GM21619 (cell line): ENCODE results near the gene ARHGAP40.
A peak's percentile ranks its signal among the peaks of the same experiment; 100 is the strongest.

Source experiments
- ATAC-seq: cut with Tn5 transposase; IDR thresholded peaks from one replicate; pipeline ENCODE4 v1.9.1; 2021; ENCODE audit not compliant: unreplicated experiment

The ARHGAP40 gene

DNA sequence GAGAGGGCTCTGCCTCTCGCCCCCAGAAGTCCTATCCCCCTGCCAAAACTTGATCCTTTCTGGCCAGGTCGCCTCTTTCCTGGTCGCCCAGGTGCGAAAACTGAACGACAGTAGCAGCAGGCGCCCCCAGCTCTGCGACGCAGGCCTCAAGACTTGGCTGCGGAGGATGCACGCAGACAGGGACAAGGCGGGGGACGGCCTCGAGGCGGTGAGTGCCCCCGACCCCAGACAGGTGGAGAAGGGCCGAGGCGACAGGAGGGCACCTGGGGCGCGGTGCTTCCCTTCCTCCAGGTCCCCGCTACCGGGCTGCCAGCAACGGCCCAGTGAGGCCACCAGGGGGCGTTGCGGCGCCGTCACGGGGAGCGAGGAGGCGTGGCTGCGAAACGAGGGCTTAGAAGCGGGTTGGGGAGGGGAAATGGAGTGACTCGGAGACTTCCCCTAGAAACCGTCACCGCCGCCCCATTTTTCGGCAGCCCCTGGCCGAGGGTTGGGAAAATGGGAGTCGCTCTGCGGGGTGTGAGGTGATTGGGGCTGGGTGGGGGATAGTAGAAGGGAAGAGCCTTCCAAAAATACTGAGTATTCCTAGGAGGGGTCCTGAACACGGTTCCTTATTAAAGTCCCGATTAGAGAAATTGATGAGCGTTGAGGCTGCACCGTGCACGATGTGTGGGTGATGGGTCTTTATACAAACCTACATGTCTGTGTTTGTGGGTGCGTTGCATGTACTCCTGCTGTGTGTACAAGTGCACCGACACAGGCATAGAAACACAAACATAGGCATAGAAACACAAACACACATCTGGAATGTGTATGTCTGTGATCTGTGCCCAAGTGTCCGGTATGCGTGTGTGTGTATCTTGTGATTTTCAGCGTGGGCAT, 44.6 kb downstream of the ARHGAP40 start:
- ATAC-seq, result peak; percentile 69

DNA sequence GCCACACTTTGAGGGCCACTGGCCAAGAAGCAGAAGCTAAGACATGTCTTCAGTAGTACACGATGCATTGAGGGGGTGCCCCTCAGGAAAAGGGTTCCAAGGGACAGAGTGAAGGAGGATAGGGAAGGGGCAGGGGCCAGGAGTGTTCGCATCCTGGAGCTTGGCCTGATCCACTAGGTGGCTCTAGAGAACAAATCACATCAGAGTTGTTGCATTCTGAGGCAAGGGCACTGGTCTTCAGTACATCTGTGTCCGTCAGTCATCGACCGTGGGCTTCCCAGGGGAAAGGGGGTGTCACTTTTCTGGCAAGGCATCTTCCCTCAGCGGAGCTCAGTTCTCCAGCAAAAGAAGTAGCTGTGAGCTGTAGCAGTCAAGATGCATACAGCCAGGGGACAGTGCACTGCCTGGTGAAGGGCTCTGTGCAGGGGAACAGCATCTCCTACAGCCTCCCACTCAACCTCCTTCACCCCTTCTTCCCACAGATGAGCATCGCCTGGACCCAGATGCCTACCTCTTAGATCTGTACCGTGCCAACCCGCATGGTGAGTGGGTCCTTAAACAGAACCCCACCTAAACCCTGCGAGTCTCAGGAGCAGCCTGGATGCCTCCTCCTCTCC, 47.8 kb downstream of the ARHGAP40 start:
- no peak for ATAC-seq

DNA sequence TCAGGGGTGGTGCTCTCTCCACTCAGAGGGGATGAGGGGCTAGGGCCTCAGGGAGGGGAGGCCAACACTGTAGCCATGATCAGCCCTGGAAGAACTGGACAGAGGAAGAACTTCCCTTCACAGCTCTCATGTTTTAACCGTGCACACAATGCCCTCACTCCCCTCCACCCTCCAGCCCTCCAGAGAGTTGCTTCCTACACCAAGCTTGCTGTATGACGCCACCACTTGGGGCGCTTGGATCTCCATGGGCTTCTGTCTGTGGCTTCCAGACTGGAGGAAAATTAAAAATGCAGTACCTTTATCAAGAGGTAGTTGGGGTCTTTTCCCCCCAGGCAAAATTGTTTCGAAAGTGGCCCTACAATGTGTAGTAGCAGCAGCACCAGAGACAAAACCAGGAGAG, 48.4 kb downstream of the ARHGAP40 start:
- no peak for ATAC-seq

GRCh38 chr20:38651154-38651553, 49.5 kb downstream of the ARHGAP40 start:
- no peak for ATAC-seq

DNA sequence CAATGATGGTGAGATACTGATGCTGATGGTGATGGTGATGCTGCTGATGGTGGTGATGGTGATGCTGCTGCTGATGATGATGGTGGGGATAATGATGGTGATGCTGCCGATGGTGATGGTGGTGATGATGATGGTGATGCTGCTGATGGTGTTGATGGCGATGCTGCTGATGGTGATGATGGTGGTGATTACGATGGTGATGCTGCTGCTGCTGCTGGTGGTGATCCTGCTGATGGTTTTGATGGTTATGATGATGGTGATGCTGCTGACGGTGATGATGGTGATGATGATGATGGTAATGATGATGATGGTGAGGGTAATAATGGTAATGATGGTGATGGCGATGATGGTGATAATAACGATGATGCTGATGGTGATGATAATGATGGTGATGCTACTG, 50.0 kb downstream of the ARHGAP40 start:
- ATAC-seq, result no peak

GRCh38 chr20:38652995-38653394, 51.4 kb downstream of the ARHGAP40 start:
- ATAC-seq, result no peak

DNA sequence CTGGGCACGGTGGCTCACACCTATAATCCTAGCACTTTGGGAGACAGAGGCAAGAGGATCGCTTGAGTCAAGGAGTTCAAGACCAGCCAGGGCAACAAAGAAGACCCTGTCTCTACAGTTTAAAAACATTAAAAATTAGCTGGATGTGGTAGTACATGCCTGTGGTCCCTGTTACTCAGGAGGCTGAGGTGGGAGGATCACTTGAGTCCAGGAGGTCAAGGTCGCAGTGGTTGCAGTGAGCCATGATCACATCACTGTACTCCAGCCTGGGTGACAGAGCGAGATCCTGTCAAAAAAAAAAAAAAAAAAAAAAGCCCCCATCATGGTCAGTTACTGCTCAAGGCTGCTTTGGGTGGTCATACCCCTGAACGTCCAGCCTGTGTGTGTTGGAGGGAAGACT, 55.8 kb downstream of the ARHGAP40 start:
- ATAC-seq, result no peak

DNA sequence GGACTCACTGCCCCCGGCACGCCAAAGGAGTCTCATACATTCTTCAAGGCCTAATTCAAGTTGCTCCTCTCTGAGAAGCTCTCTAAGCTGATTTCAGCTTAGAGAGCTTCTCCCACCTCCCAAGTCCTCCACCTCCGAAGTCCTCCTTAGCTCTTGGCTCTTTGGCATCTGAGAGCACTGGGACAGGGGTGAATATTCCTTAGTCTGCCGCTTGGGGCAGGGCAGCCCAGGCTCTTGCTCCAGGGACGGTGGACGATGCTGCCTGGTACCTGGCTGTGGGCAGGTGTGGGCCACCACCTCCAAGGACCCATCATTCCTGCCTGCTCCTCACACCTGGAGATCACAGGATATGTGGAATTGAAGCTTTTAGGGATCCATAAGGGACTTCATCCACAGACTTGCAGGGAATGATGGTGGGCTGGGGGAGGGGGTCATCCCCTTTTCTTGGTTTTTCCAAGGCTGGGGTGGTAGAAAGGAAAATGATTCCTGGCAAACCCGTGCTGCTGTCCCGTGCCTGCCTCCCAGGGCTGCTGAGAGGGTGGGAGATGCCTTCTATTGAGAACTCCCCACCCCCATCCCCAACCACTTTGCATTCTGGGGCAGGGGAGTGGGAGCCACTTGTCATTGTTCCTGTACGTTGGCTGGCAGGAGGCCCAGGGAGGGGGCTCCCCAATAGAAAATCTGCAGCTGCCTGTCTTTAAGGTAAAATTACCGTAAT, 57.4 kb downstream of the ARHGAP40 start:
- no peak for ATAC-seq

DNA sequence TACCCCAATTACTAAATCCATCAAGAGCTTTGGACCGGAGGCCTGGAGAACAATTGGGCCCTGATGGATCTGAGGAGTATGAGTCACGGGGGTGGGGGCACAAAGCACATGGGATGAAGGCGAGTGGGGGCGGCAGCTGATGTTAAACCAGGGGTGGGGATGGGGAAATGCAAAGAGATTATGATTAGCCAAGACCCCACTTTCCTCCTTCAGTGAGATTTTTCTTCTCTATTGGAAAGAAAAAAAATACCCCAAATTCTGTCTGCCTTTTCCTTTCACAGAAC, 57.9 kb downstream of the ARHGAP40 start:
- no peak for ATAC-seq

DNA sequence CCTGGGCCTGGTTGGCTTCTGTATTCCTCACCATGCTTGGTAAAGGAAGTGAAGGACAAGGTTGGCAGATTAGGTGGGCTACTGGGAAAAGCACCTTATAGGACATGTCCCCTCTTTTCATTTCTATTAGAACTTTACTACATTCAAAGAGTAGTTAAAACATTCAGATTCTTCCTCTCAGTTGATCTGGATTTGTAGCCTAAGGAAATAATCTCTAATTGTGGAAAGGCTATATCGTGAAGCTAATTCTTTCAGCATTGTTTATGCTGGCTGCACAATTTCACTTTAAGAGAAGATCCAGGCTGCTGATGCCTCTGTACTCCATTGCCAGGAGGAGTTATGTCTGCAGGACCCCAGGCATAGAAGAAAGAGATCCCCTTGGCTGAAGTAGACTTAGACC, 58.8 kb downstream of the ARHGAP40 start:
- no peak for ATAC-seq

- ATAC-seq, result no peak
Measured at GRCh38 chr20:38663660-38664059, 62.1 kb downstream of the ARHGAP40 start.

- ATAC-seq, result no peak
Measured at GRCh38 chr20:38664284-38664683, 62.7 kb downstream of the ARHGAP40 start.

DNA sequence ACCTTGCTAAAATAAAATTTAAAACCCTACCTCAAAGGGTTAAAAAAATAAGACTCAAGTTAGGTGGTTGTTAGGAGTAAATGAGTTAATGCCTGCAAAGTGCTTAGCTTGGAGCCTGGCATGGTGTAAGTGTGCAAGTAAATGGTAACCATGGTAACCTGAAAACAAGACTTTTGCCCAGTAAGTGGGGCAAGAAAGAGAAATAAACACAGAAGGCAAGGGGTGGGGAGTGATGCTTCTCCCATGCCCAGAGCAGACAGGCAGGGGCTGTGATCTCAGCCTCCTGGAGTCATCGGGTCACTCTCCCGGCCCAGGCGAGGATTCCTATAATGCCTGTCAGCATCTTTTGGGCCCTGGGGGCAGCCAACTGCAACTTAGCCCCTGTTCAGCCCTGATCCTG, 63.5 kb downstream of the ARHGAP40 start:
- ATAC-seq, result no peak

GRCh38 chr20:38665506-38666285, 64.1 kb downstream of the ARHGAP40 start:
- ATAC-seq, result no peak

DNA sequence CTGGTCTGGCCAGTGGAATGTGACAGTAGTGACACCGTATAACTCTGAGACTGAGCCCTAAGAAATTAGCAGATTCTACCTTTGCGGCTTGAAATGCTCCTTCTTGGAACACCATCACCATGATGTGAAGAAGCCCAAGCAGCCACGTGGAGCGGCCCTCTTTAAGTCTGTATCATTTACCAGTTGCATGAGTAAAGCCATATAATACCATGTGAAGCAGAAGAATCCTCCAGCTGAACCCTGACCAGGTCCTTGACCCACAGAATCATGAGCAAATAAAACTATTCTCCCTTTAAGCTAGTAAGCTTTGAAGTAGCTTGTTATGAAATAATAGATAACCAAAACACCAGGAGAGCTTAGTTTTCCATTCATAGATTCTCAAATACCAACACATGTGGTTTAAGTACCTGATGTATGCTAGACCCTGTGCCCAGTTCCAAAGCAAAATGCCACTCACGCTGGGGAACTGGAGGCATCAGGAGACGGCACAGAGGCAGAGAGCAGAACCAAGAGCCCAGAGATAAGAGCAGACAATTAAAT, 65.9 kb downstream of the ARHGAP40 start:
- no peak for ATAC-seq

GRCh38 chr20:38669688-38670087, 68.1 kb downstream of the ARHGAP40 start:
- no peak for ATAC-seq

DNA sequence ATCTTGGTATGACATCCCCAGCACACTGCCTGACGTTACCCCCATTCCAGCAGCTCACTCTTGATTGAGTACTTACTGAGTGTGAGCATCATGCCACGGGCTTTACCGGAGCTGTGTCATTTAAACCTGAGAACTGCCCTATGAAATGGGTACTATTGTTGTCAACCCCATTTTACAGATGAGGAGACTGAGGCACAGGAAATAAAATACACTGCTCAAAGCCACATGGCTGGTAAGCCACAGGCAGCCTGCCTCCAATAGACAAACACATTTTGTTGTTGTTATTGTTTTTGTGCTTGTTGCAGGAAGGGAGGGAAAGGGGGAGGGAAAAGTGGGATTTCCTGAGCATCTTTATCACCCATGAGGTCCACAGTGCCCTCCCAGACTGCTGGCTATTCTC, 69.2 kb downstream of the ARHGAP40 start:
- ATAC-seq, result no peak

- no peak for ATAC-seq
Measured at GRCh38 chr20:38671186-38671585, 69.6 kb downstream of the ARHGAP40 start.

GRCh38 chr20:38671701-38672292, 70.2 kb downstream of the ARHGAP40 start:
- ATAC-seq, result no peak

- no peak for ATAC-seq
Measured at GRCh38 chr20:38672504-38672903, 70.9 kb downstream of the ARHGAP40 start.

- ATAC-seq, result no peak
Measured at GRCh38 chr20:38673261-38673660, 71.7 kb downstream of the ARHGAP40 start.
